Activated CD4-positive, CD25-positive, alpha-beta regulatory T cell treated with anti-CD3 and anti-CD28 coated beads, Interleukin-2, amount 50 U/mL, for 72 hours (primary cell): ENCODE measurements around the gene PHF24.
"Not testable (repeated sequence)": the region's sequence is repeated elsewhere in the genome, so short reads cannot be mapped to it uniquely, and the experiment has no call there.

Experiments used
- DNase-seq: peaks from one replicate; pipeline ENCODE4 v3.0.0; 2021

PHF24 gene

GRCh38 chr9:34998266-34998665 is 40.2 kb downstream of the PHF24 start:
- DNase-seq: no peak

- no peak for DNase-seq
Measured at GRCh38 chr9:34999576-34999975, 41.5 kb downstream of the PHF24 start.

- no peak for DNase-seq
Measured at GRCh38 chr9:35000535-35001284, 42.6 kb downstream of the PHF24 start.

- no peak for DNase-seq
Measured at GRCh38 chr9:35001285-35001677, 43.2 kb downstream of the PHF24 start.

DNA sequence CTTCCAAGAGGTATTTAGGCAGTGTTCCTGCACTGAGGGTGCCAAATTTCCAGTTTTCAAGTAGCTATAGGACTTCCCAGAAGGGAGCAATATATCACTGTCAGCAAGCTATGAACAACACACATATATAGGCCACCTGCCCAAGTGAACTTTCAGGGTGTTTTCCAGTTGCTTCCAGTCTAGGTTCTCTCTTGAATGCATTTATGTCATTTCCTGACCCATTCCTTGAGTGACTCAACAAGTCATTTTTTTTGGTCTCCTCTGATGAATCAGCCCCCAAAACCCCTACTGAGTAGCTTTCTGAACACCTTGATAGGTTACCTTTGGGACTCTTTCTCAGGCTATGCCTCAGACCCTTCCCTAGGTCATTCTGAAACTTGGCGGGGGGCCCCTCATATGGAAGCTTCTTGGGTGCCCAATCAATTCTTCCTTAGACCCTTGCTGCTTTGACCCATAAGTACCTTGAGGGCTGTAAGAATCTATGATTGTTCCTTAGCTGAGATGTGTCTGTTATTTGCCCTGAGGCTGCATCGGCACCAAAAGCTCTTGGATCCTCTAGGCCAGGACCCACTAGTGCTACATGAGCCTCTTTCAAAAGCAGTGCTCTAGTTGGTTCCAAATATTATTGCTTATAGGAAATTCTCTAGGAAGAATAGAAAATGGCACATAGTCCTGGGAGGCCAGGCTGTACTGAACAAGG is 43.9 kb downstream of the PHF24 start:
- DNase-seq: no peak

DNA sequence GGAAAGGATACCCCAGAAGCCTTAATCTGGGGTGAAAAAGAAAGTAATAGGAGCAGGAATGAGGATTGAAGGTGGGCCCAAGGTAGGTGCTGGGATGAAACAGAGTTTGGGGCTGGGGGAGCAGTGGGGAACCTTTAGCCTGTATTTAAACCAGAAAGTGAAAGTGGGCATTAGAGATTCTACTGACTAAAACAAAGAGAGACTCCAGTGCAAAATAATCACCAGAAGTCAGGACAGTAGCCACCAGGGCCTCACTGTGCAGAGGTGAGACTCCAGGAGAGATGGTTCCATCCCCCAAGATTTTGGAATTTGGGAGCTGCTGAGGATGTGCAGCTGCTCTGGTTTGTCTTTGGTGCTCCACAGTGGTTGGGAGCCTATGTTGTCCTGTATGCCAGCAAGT is 44.5 kb downstream of the PHF24 start:
- no peak for DNase-seq

DNA sequence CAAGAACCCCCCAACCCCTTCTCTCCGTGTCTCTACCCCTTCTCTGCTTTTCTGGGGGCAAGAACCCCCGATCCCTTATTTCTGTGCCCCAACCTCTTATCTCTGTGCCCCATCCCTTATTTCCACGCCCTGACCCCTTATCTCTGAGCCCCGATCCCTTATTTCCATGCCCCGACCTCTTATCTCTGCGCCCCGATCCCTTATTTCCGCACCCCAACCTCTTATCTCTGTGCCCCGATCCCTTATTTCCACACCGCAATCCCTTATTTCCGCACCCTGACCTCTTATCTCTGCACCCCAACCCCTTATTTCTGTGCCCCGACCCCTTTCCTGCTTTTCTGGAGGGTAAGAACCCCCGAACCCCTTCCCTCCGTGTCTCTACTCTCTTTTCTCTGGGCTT is 46.2 kb downstream of the PHF24 start:
- DNase-seq: not testable (repeated sequence)

- no peak for DNase-seq
Measured at GRCh38 chr9:35010351-35010958, 52.4 kb downstream of the PHF24 start.

GRCh38 chr9:35014517-35014916 is 56.4 kb downstream of the PHF24 start:
- DNase-seq: no peak

DNA sequence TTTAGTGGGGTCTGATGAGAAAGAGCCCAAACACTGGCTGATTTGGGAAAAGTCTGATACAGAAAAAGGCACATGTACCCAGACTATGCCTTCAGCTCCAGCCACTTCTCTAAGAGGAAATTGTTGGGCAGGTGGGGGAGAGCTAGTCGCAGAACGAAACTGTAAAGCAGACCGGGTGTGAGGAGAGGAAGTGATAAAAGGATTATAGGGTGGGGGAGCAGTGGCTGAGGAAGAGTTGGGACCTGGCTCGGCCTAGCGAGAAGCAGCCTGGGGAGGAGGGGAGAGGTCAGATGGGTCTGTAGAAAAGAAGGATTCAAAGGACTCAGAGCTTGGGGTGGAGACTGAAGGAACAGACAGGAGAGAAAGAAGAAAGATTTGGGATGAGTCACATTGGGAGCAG is 65.4 kb downstream of the PHF24 start:
- not testable (repeated sequence) for DNase-seq

DNA sequence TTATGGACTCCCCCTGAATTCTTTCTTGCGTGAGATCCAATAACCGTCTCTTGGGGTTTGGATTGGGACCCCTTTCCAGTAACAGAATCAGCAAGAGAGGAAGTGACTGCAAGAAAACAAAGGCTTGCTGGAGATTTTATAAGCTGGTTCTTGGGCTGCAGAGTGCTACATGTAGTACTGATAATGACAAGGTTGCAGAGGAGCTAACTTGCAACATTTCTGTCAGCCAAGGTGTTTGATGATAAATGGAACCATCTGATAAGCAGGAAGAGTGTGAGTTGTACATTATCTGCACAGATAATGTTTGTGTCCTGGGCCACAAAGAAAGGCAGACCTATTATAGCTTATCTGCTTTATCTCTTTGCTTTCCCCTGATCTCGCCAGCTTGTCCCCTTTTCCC is 68.6 kb downstream of the PHF24 start:
- DNase-seq: no peak

DNA sequence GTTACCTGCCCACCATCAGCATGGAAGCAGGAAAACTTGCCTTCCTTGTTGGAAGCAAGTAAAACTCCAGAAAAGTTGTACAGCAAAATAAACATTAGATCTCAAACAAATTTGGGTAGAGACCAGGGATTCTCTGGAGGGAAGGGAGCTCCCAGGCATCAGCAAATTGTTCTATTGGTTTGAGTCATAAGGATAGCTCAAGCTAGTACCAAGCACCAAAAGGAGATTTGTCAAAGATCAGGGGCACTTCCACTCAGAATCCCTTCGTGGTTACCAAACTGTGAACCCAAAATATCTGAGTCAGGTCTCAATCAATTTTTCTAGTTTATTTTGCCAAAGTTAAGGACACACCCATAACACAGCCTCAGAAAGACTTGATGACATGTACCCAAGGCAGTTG is 69.3 kb downstream of the PHF24 start:
- no peak for DNase-seq

DNA sequence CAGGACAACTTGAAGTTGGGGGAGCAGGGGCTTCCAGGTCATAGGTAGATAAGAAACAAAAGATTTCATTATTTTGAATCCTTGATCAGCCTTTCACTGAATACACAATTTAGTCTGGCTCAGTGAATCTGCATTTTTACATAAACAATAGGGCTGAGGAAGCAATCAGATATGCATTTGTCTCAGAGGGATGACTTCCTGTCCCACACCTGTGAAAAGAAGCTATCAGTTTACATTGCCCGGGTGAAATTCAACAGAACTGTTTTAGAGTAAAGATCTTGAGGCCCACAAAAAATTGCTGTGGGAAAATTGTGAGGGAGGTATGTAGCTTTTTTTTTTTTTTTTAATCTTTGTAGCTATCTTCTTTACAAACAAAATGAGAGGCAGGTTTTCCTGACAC is 69.8 kb downstream of the PHF24 start:
- DNase-seq: no peak

DNA sequence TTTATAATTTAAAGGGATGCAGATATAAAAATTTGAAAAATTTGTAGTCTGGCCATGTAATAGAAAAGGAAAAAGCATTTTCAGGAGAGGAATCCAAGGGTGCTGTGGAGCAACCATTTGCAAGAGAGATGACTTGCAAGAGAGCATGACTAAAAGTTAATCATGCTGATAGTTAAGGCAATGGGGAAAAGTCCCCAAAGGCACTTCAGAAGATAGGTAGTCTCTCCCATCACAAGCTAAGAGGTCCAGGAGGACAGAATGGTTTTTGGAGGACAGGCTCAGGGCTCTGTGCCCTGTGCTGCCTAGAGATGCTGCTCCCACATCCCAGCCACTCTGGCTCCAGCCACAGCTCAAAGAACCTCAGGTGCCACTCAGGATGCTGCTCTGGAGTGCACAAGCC is 70.3 kb downstream of the PHF24 start:
- no peak for DNase-seq

GRCh38 chr9:35029241-35029640 is 71.2 kb downstream of the PHF24 start:
- DNase-seq: no peak

DNA sequence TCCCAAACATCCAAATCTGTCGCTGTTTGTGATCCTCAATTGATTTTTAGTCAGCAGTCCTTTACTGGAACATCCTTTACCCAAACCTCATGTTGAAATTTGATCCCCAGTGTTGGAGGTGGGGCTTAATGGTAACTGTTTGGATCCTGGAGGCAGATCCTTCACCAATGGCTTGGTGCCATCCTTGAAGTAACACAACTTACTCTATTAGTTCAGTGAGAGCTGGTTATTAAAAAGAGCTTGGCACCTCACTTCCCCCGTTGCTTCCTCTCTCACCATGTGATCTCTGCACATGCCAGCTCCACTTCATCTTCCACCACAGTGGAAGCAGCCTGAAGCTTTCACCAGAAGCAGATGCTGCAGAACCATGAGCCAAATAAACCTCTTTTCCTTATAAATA is 71.8 kb downstream of the PHF24 start:
- DNase-seq: no peak
